Measurements from ENCODE around the gene MICAL3. TPM values are rescaled to one million over a fixed set of nuclear protein-coding genes. Genes with fewer than 3 reads are reported as not detected.

MICAL3 gene
- total and polyA plus RNA-seq, 2 donors from 2014 or later, result 5.0 to 99.4 TPM

- Histone ChIP-seq H3K4me3 (ENCODE audit: low read length in 3 of 3) (no peak overlapping the region), H3K9ac (ENCODE audit: low read length in 3 of 3) (no peak overlapping the region), H3K36me3 (ENCODE audit: control insufficient read depth in 2 of 3, insufficient read depth in 3 of 3, low read length in 3 of 3) (no peaks in the 10 kb centered on the region), H3K9me3 (ENCODE audit: control insufficient read depth in 2 of 3, insufficient read depth in 1 of 3, low read length in 3 of 3) (no peaks in the 10 kb centered on the region), H3K27ac (ENCODE audit: low read depth in 2 of 2, low read length in 2 of 2) (no peak overlapping the region), H3K4me1 (ENCODE audit: control insufficient read depth in 2 of 3, insufficient read depth in 2 of 3, low read depth in 1 of 3, low read length in 3 of 3) (peaks cover 0 to 16% (median 11%) of the 10 kb centered on the region in 3 donors), H3K27me3 (ENCODE audit: control insufficient read depth, insufficient read depth, low read length) (no peaks in the 10 kb centered on the region)
- FAIRE-seq (no peak), DNase-seq (no peak)
- intact Hi-C loops (cut with DNase I), result no loop called here
- TF ChIP-seq CTCF (IDR thresholded peaks at IDR 0.05; ENCODE audit: borderline replicate concordance, extremely low read depth, insufficient read depth), result no peak
Observed at GRCh38 chr22:17981497-17981896, 42.9 kb downstream of the MICAL3 start.

GRCh38 chr22:17980638-17981051 lies 43.7 kb downstream of the MICAL3 start:
- intact Hi-C loops (cut with DNase I), result no loop called here
- FAIRE-seq (no peak), DNase-seq (no peak)
- Histone ChIP-seq H3K9me3 (ENCODE audit: control insufficient read depth in 2 of 3, insufficient read depth in 1 of 3, low read length in 3 of 3) (no peaks in the 10 kb centered on the region), H3K27me3 (ENCODE audit: control insufficient read depth, insufficient read depth, low read length) (no peaks in the 10 kb centered on the region), H3K36me3 (ENCODE audit: control insufficient read depth in 2 of 3, insufficient read depth in 3 of 3, low read length in 3 of 3) (no peaks in the 10 kb centered on the region), H3K27ac (ENCODE audit: low read depth in 2 of 2, low read length in 2 of 2) (peak overlapping the region in 1 of 2 donors; percentile 36), H3K4me1 (ENCODE audit: control insufficient read depth in 2 of 3, insufficient read depth in 2 of 3, low read depth in 1 of 3, low read length in 3 of 3) (peaks cover 0 to 16% (median 11%) of the 10 kb centered on the region in 3 donors), H3K4me3 (ENCODE audit: low read length in 3 of 3) (no peak overlapping the region), H3K9ac (ENCODE audit: low read length in 3 of 3) (no peak overlapping the region)
- no peak for TF ChIP-seq CTCF (IDR thresholded peaks at IDR 0.05; ENCODE audit: borderline replicate concordance, extremely low read depth, insufficient read depth)

GRCh38 chr22:17980015-17980590 lies 44.3 kb downstream of the MICAL3 start:
- FAIRE-seq (no peak), DNase-seq (peak in 1 of 5 donors; percentile 38)
- intact Hi-C loops (cut with DNase I), result no loop called here
- Histone ChIP-seq H3K27ac (ENCODE audit: low read depth in 2 of 2, low read length in 2 of 2) (no peak overlapping the region), H3K4me3 (ENCODE audit: low read length in 3 of 3) (no peak overlapping the region), H3K9me3 (ENCODE audit: control insufficient read depth in 2 of 3, insufficient read depth in 1 of 3, low read length in 3 of 3) (no peaks in the 10 kb centered on the region), H3K9ac (ENCODE audit: low read length in 3 of 3) (no peak overlapping the region), H3K27me3 (ENCODE audit: control insufficient read depth, insufficient read depth, low read length) (no peaks in the 10 kb centered on the region), H3K36me3 (ENCODE audit: control insufficient read depth in 2 of 3, insufficient read depth in 3 of 3, low read length in 3 of 3) (no peaks in the 10 kb centered on the region), H3K4me1 (ENCODE audit: control insufficient read depth in 2 of 3, insufficient read depth in 2 of 3, low read depth in 1 of 3, low read length in 3 of 3) (peaks cover 0 to 15% (median 13%) of the 10 kb centered on the region in 3 donors)
- TF ChIP-seq CTCF (IDR thresholded peaks at IDR 0.05; ENCODE audit: borderline replicate concordance, extremely low read depth, insufficient read depth), result no peak

- FAIRE-seq, result no peak
- no peak overlapping the region for H3K27ac ChIP-seq (ENCODE audit: low read depth in 2 of 2, low read length in 2 of 2)
- peaks cover 0 to 22% (median 21%) of the 10 kb centered on the region in 3 donors for H3K4me1 ChIP-seq (ENCODE audit: control insufficient read depth in 2 of 3, insufficient read depth in 2 of 3, low read depth in 1 of 3, low read length in 3 of 3)
- no peaks in the 10 kb centered on the region for H3K36me3 ChIP-seq (ENCODE audit: control insufficient read depth in 2 of 3, insufficient read depth in 3 of 3, low read length in 3 of 3)
- intact Hi-C loops (cut with DNase I), result no loop called here
- no peak for DNase-seq
- TF ChIP-seq CTCF (IDR thresholded peaks at IDR 0.05; ENCODE audit: borderline replicate concordance, extremely low read depth, insufficient read depth), result no peak
- no peak overlapping the region for H3K9ac ChIP-seq (ENCODE audit: low read length in 3 of 3)
- H3K4me3 ChIP-seq (ENCODE audit: low read length in 3 of 3), result no peak overlapping the region
- no peaks in the 10 kb centered on the region for H3K27me3 ChIP-seq (ENCODE audit: control insufficient read depth, insufficient read depth, low read length)
- no peaks in the 10 kb centered on the region for H3K9me3 ChIP-seq (ENCODE audit: control insufficient read depth in 2 of 3, insufficient read depth in 1 of 3, low read length in 3 of 3)
Observed at GRCh38 chr22:17978027-17978426, 46.3 kb downstream of the MICAL3 start.
